Measurements from ENCODE around the gene HCFC1.

DNA sequence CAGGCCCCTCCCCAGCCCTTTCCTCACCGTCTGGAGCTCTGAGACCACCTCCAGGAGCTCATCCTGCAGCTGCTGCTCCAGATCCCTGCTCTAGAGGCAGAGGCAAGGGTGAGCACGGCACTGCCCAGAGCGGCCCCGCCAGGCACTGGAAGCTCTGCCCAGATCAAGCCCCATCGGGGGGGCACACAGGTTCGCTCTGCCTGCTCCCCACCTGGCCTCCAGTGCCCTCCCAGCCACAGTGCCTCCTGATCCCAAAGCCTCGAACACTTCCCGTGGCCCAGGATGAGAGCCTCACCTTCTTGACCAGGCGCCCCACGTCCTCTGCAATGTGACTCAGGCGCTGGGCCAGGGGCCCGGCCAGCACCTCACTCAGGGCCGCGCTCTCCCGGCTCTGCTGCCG is 50.5 kb downstream of the HCFC1 start:
- TF ChIP-seq, protein P1, sequence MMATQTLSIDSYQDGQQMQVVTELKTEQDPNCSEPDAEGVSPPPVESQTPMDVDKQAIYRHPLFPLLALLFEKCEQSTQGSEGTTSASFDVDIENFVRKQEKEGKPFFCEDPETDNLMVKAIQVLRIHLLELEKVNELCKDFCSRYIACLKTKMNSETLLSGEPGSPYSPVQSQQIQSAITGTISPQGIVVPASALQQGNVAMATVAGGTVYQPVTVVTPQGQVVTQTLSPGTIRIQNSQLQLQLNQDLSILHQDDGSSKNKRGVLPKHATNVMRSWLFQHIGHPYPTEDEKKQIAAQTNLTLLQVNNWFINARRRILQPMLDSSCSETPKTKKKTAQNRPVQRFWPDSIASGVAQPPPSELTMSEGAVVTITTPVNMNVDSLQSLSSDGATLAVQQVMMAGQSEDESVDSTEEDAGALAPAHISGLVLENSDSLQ (IDR thresholded peaks at IDR 0.05) = no peak
- TF ChIP-seq ZKSCAN1 (IDR thresholded peaks at IDR 0.05; ENCODE audit: low read depth, low read length) (no peak), ATF7 (IDR thresholded peaks at IDR 0.05) (no peak), BCLAF1 (IDR thresholded peaks at IDR 0.05; ENCODE audit: borderline replicate concordance in 1 of 2, control insufficient read depth in 1 of 2, low read depth in 2 of 2, low read length in 1 of 2) (no peak), CREB1 (IDR thresholded peaks at IDR 0.05) (no peak), CREB1 (CRISPR knock-in tag; IDR thresholded peaks at IDR 0.05) (no peak), CBX3 (IDR thresholded peaks at IDR 0.05; ENCODE audit: borderline replicate concordance in 1 of 2, low read length in 2 of 2) (no peak), POLR2A (conservative IDR thresholded peaks at IDR 0.05) (no peak)
- TF ChIP-seq, protein P2, sequence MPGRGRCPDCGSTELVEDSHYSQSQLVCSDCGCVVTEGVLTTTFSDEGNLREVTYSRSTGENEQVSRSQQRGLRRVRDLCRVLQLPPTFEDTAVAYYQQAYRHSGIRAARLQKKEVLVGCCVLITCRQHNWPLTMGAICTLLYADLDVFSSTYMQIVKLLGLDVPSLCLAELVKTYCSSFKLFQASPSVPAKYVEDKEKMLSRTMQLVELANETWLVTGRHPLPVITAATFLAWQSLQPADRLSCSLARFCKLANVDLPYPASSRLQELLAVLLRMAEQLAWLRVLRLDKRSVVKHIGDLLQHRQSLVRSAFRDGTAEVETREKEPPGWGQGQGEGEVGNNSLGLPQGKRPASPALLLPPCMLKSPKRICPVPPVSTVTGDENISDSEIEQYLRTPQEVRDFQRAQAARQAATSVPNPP (IDR thresholded peaks at IDR 0.05; ENCODE audit: borderline replicate concordance, insufficient read depth, insufficient read length) = no peak
